ENCODE results near the gene COG3. TPM values are rescaled to one million over a fixed set of nuclear protein-coding genes. Genes with fewer than 3 reads are reported as not detected.

The COG3 gene
- total and polyA plus RNA-seq, 4 donors, result 22.8 to 113 (median 38.2) TPM

GRCh38 chr13:45542878-45543277, 78.1 kb downstream of the COG3 start:
- H3K27me3 ChIP-seq (ENCODE audit: control insufficient read depth in 4 of 4, insufficient read depth in 4 of 4, low read length in 3 of 4), result no peaks in the 10 kb centered on the region
- no peak for DNase-seq (ENCODE audit: low spot score)
- TF ChIP-seq MAX (IDR thresholded peaks at IDR 0.05), result no peak
- no peak for TF ChIP-seq NR2F2 (IDR thresholded peaks at IDR 0.05)
- no peak for TF ChIP-seq FOXA2 (IDR thresholded peaks at IDR 0.05)
- no peak for TF ChIP-seq ATF3 (IDR thresholded peaks at IDR 0.05)
- TF ChIP-seq GABPA (IDR thresholded peaks at IDR 0.05 in 1 of 2, conservative IDR thresholded peaks at IDR 0.05 in 1 of 2), result no peak
- TF ChIP-seq HNF4A (conservative IDR thresholded peaks at IDR 0.05), result no peak
- TF ChIP-seq SP1 (IDR thresholded peaks at IDR 0.05), result no peak
- TF ChIP-seq TAF1 (conservative IDR thresholded peaks at IDR 0.05), result no peak
- TF ChIP-seq HNF4G (IDR thresholded peaks at IDR 0.05), result no peak
- TF ChIP-seq EGR1 (IDR thresholded peaks at IDR 0.05; ENCODE audit: low read depth in 2 of 2), result no peak
- TF ChIP-seq YY1 (IDR thresholded peaks at IDR 0.05), result no peak
- TF ChIP-seq ZBTB33 (IDR thresholded peaks at IDR 0.05), result no peak
- TF ChIP-seq FOXA1 (IDR thresholded peaks at IDR 0.05), result no peak
- no peak for TF ChIP-seq RXRA (IDR thresholded peaks at IDR 0.05)
- no peak for TF ChIP-seq REST (IDR thresholded peaks at IDR 0.05)
- no peak for TF ChIP-seq CTCF (IDR thresholded peaks at IDR 0.05; ENCODE audit: low read depth, low read length, missing input control)
- no peak for TF ChIP-seq JUND (IDR thresholded peaks at IDR 0.05)
- TF ChIP-seq RAD21 (IDR thresholded peaks at IDR 0.05), result no peak
- no peaks in the 10 kb centered on the region for H3K36me3 ChIP-seq (ENCODE audit: control insufficient read depth in 4 of 4, insufficient read depth in 3 of 4, low read depth in 1 of 4, low read length in 3 of 4)
- H3K9ac ChIP-seq (ENCODE audit: low read depth in 1 of 2, low read length in 2 of 2), result no peak overlapping the region
- no peaks in the 10 kb centered on the region for H3K9me3 ChIP-seq (ENCODE audit: control insufficient read depth in 4 of 4, low read length in 3 of 4)
- no peak overlapping the region for H3K4me3 ChIP-seq (ENCODE audit: low read depth in 1 of 3, low read length in 3 of 3)
- H3K4me1 ChIP-seq (ENCODE audit: control insufficient read depth in 4 of 4, insufficient read depth in 4 of 4, low read length in 3 of 4), result no peaks in the 10 kb centered on the region
- H3K27ac ChIP-seq (ENCODE audit: low read depth in 1 of 2, low read length in 2 of 2), result no peak overlapping the region
- WGBS, result 93% methylated on average over 5 of the region's 5 CpGs
